ENCODE data around the gene ERG28.

Gene ERG28

DNA sequence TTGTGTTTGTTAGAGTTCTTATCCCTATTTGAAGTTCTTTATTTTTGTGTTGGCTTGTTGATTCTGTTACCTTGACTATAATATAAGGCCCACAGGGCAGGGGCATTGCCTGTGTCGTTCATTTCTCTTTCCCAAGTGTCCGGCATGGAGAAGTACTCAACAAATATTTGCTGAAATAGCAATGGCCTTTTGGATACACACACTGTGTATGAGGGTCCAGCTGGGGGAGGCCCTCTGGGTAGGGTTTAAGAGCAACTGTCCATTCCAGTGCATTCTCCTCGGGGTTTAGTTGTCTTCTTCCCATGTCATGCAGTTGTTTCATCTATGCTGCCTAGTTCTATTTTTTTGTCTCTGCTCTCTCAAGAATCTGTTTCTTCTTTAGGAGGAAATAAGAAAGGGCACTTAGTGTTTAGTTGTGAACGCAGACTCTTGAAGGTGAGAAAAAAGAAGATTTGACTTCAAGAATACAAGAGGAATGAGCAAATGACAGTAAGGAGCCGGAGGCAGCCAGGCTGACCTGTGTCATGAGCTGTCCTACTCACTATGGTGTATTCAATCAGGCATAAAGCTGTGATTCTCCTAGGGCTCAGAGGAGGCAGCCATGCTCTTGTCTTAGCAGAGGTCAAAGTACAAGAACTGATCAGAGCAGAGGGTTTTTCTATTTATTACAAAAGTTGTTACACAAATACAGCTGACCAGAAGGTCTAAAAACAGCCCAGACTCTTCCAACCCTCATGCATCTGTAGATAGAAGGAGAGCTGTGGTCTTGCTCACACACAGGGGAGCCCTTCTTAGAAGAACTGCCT, 10.2 kb downstream of the ERG28 start:
- H3K27me3 ChIP-seq (ENCODE audit: insufficient read depth, poor library complexity, severe bottlenecking), result no peaks in the 10 kb centered on the region
- TF ChIP-seq, protein P1, sequence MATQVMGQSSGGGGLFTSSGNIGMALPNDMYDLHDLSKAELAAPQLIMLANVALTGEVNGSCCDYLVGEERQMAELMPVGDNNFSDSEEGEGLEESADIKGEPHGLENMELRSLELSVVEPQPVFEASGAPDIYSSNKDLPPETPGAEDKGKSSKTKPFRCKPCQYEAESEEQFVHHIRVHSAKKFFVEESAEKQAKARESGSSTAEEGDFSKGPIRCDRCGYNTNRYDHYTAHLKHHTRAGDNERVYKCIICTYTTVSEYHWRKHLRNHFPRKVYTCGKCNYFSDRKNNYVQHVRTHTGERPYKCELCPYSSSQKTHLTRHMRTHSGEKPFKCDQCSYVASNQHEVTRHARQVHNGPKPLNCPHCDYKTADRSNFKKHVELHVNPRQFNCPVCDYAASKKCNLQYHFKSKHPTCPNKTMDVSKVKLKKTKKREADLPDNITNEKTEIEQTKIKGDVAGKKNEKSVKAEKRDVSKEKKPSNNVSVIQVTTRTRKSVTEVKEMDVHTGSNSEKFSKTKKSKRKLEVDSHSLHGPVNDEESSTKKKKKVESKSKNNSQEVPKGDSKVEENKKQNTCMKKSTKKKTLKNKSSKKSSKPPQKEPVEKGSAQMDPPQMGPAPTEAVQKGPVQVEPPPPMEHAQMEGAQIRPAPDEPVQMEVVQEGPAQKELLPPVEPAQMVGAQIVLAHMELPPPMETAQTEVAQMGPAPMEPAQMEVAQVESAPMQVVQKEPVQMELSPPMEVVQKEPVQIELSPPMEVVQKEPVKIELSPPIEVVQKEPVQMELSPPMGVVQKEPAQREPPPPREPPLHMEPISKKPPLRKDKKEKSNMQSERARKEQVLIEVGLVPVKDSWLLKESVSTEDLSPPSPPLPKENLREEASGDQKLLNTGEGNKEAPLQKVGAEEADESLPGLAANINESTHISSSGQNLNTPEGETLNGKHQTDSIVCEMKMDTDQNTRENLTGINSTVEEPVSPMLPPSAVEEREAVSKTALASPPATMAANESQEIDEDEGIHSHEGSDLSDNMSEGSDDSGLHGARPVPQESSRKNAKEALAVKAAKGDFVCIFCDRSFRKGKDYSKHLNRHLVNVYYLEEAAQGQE (IDR thresholded peaks at IDR 0.05; ENCODE audit: insufficient replicate concordance, low read depth), result no peak
- TF ChIP-seq SPI1 (IDR thresholded peaks at IDR 0.05; ENCODE audit: borderline replicate concordance, low read depth) (no peak), POLR2AphosphoS5 (IDR thresholded peaks at IDR 0.05; ENCODE audit: low read depth) (no peak), GABPA (IDR thresholded peaks at IDR 0.05; ENCODE audit: low read depth) (no peak)
- TF ChIP-seq, protein P2, sequence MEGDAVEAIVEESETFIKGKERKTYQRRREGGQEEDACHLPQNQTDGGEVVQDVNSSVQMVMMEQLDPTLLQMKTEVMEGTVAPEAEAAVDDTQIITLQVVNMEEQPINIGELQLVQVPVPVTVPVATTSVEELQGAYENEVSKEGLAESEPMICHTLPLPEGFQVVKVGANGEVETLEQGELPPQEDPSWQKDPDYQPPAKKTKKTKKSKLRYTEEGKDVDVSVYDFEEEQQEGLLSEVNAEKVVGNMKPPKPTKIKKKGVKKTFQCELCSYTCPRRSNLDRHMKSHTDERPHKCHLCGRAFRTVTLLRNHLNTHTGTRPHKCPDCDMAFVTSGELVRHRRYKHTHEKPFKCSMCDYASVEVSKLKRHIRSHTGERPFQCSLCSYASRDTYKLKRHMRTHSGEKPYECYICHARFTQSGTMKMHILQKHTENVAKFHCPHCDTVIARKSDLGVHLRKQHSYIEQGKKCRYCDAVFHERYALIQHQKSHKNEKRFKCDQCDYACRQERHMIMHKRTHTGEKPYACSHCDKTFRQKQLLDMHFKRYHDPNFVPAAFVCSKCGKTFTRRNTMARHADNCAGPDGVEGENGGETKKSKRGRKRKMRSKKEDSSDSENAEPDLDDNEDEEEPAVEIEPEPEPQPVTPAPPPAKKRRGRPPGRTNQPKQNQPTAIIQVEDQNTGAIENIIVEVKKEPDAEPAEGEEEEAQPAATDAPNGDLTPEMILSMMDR (IDR thresholded peaks at IDR 0.05; ENCODE audit: insufficient read depth, low read length), result no peak
- no peak overlapping the region for H3K27ac ChIP-seq (replicated peaks)

DNA sequence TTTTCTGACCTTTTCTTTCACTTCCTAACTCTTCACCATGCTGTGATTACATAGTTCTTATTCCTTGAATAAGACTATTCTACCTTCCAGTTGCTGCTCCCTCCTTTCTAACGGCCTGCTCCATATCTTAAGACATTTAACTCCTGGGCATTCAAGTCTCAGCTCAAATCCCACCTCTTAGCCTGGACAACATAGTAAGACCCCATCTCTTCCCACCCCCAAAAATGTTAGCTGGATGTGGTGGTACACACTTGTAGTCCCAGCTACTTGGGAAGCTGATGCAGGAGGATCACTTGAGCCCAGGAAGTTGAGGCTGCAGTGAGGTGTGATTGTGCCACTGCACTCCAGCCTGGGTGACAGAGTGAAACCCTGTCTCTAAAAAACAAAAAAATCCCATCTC, 10.9 kb downstream of the ERG28 start:
- DNase-seq (ENCODE audit: low read depth in 1 of 2, low spot score in 1 of 2), result no peak
- no peak for TF ChIP-seq GABPA (IDR thresholded peaks at IDR 0.05; ENCODE audit: low read depth)
- Histone ChIP-seq H3K4me3 (replicated peaks; ENCODE audit: insufficient read depth, low read length) (no peak overlapping the region), H3K27me3 (ENCODE audit: insufficient read depth, poor library complexity, severe bottlenecking) (no peaks in the 10 kb centered on the region), H3K27ac (replicated peaks) (no peak overlapping the region)

More for the DNA sequence above, 10.2 kb downstream of the ERG28 start:
- DNase-seq (ENCODE audit: low read depth in 1 of 2, low spot score in 1 of 2), result no peak
- no peak overlapping the region for H3K4me3 ChIP-seq (replicated peaks; ENCODE audit: insufficient read depth, low read length)

DNA sequence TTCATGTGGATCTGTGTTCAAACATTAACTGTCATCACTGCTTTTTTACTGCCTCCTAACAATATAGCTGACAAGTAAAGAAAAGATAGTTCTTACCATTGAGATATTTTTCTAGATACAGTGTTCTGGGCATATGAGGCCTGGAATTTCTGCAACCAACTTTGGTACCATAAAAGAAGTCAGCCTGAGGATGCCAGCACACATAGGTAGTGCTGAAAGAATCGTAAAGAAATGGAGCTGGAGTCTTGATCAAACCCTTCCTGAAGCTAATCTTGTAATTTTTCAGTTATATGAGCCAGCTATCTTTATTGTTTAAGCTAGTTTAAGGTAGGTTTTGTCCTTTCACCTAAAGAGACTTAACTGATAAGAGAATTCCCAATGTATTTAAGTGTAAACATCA, 11.3 kb downstream of the ERG28 start:
- DNase-seq (ENCODE audit: low read depth in 1 of 2, low spot score in 1 of 2), result no peak
- H3K27me3 ChIP-seq (ENCODE audit: insufficient read depth, poor library complexity, severe bottlenecking), result no peaks in the 10 kb centered on the region
- TF ChIP-seq, protein P1 (IDR thresholded peaks at IDR 0.05; ENCODE audit: insufficient replicate concordance, low read depth), result no peak
- no peak overlapping the region for H3K27ac ChIP-seq (replicated peaks)
- no peak overlapping the region for H3K4me3 ChIP-seq (replicated peaks; ENCODE audit: insufficient read depth, low read length)

- TF ChIP-seq POLR2AphosphoS5 (IDR thresholded peaks at IDR 0.05; ENCODE audit: low read depth), result no peak
- Histone ChIP-seq H3K27me3 (ENCODE audit: insufficient read depth, poor library complexity, severe bottlenecking) (no peaks in the 10 kb centered on the region), H3K27ac (replicated peaks) (no peak overlapping the region), H3K4me3 (replicated peaks; ENCODE audit: insufficient read depth, low read length) (no peak overlapping the region)
- DNase-seq (ENCODE audit: low read depth in 1 of 2, low spot score in 1 of 2), result no peak
These were observed 12.4 kb downstream of the ERG28 start for GRCh38 chr14:75648066-75648838.

DNA sequence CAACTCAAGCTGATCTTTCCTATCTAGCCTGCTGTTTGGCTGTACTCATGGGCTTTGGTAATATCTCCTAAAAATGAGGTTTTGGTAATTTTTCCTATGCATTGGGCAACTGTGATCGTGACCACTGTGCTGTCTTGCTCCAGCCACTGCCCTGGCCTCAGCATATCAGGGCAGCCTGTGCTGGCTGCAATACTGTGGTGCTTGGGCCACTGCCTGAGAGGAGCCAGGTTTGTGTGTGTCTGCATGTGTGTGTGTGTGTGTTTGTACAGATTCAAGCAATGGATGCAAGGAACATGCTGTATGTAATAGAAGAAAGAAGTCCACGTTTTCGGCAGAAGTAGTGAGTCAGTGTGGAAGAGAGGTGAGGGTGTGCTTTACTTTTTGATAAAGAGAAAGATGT, 13.0 kb downstream of the ERG28 start:
- TF ChIP-seq, protein P2 (IDR thresholded peaks at IDR 0.05; ENCODE audit: insufficient read depth, low read length), result no peak
- DNase-seq (ENCODE audit: low read depth in 1 of 2, low spot score in 1 of 2), result no peak

More for the DNA sequence above, 13.0 kb downstream of the ERG28 start:
- Histone ChIP-seq H3K27me3 (ENCODE audit: insufficient read depth, poor library complexity, severe bottlenecking) (no peaks in the 10 kb centered on the region), H3K4me3 (replicated peaks; ENCODE audit: insufficient read depth, low read length) (no peak overlapping the region), H3K27ac (replicated peaks) (no peak overlapping the region)

All from HL-60 (cell line).